ENCODE measurements around the gene MME. TPM values are rescaled to one million over a fixed set of nuclear protein-coding genes. Genes with fewer than 3 reads are reported as not detected.

Gene MME
- total and polyA plus RNA-seq, 2 donors from 2014 or later = 8.4 to 126 TPM

GRCh38 chr3:155153242-155154186, 73.4 kb downstream of the MME start:
- DNase-seq (no peak), FAIRE-seq (peak; percentile 27)
- Histone ChIP-seq H3K27ac (ENCODE audit: low read depth in 2 of 2, low read length in 2 of 2) (no peak overlapping the region), H3K9me3 (ENCODE audit: control insufficient read depth in 2 of 3, insufficient read depth in 1 of 3, low read length in 3 of 3) (no peaks in the 10 kb centered on the region), H3K27me3 (ENCODE audit: control insufficient read depth, insufficient read depth, low read length) (no peaks in the 10 kb centered on the region), H3K4me1 (ENCODE audit: control insufficient read depth in 2 of 3, insufficient read depth in 2 of 3, low read depth in 1 of 3, low read length in 3 of 3) (peaks cover 0 to 7% (median 0%) of the 10 kb centered on the region in 3 donors), H3K36me3 (ENCODE audit: control insufficient read depth in 2 of 3, insufficient read depth in 3 of 3, low read length in 3 of 3) (peaks cover 0 to 9% (median 0%) of the 10 kb centered on the region in 3 donors), H3K4me3 (ENCODE audit: low read length in 3 of 3) (no peak overlapping the region), H3K9ac (ENCODE audit: low read length in 3 of 3) (no peak overlapping the region)
- intact Hi-C loops (cut with DNase I) = no loop called here
- TF ChIP-seq, protein P1, sequence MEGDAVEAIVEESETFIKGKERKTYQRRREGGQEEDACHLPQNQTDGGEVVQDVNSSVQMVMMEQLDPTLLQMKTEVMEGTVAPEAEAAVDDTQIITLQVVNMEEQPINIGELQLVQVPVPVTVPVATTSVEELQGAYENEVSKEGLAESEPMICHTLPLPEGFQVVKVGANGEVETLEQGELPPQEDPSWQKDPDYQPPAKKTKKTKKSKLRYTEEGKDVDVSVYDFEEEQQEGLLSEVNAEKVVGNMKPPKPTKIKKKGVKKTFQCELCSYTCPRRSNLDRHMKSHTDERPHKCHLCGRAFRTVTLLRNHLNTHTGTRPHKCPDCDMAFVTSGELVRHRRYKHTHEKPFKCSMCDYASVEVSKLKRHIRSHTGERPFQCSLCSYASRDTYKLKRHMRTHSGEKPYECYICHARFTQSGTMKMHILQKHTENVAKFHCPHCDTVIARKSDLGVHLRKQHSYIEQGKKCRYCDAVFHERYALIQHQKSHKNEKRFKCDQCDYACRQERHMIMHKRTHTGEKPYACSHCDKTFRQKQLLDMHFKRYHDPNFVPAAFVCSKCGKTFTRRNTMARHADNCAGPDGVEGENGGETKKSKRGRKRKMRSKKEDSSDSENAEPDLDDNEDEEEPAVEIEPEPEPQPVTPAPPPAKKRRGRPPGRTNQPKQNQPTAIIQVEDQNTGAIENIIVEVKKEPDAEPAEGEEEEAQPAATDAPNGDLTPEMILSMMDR (IDR thresholded peaks at IDR 0.05; ENCODE audit: borderline replicate concordance, extremely low read depth, insufficient read depth) = no peak

- Histone ChIP-seq H3K9me3 (ENCODE audit: control insufficient read depth in 2 of 3, insufficient read depth in 1 of 3, low read length in 3 of 3) (no peaks in the 10 kb centered on the region), H3K27ac (ENCODE audit: low read depth in 2 of 2, low read length in 2 of 2) (peak overlapping the region in 1 of 2 donors; percentile 29), H3K27me3 (ENCODE audit: control insufficient read depth, insufficient read depth, low read length) (no peaks in the 10 kb centered on the region), H3K4me1 (ENCODE audit: control insufficient read depth in 2 of 3, insufficient read depth in 2 of 3, low read depth in 1 of 3, low read length in 3 of 3) (peaks cover 0 to 7% (median 0%) of the 10 kb centered on the region in 3 donors), H3K36me3 (ENCODE audit: control insufficient read depth in 2 of 3, insufficient read depth in 3 of 3, low read length in 3 of 3) (peaks cover 0 to 9% (median 0%) of the 10 kb centered on the region in 3 donors), H3K4me3 (ENCODE audit: low read length in 3 of 3) (no peak overlapping the region), H3K9ac (ENCODE audit: low read length in 3 of 3) (no peak overlapping the region)
- DNase-seq (no peak), FAIRE-seq (no peak)
- TF ChIP-seq, protein P1 (IDR thresholded peaks at IDR 0.05; ENCODE audit: borderline replicate concordance, extremely low read depth, insufficient read depth) = no peak
- intact Hi-C loops (cut with DNase I) = no loop called here
These were observed 74.1 kb downstream of the MME start for GRCh38 chr3:155154255-155154654.

DNA sequence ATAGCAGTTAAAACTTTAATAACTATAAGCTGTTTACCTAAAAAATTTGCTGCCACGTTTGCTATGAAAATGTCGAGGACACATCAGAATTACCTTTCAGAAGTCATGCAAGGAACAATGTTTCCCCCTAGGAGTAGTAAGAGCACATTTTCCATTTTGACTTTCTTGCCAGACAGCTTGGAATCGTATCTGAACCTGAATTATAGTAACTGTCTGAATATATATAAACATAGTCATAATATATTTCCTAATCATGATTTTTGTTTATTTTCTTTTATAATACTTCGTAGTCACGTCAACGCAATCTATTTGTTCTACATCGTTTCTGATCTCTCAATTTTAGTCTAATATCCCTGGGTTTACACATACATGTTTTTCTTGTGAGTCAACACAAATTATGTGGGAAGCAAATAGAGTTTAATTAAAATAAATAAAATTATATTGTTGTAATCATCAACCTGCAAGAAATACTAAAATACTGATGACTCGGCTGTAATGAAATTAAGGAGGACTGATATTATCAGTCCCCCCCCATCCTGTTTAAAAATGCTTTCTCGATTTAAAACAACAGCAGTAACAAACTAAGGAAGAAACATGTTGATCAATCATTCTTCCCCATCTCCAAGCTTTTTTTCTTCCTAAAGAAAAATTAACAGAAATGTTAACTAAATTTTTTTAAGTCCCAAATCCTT, 78.4 kb downstream of the MME start:
- Histone ChIP-seq H3K9me3 (ENCODE audit: control insufficient read depth in 2 of 3, insufficient read depth in 1 of 3, low read length in 3 of 3) (no peaks in the 10 kb centered on the region), H3K4me3 (ENCODE audit: low read length in 3 of 3) (no peak overlapping the region), H3K27ac (ENCODE audit: low read depth in 2 of 2, low read length in 2 of 2) (no peak overlapping the region), H3K4me1 (ENCODE audit: control insufficient read depth in 2 of 3, insufficient read depth in 2 of 3, low read depth in 1 of 3, low read length in 3 of 3) (peaks cover 0 to 25% (median 2%) of the 10 kb centered on the region in 3 donors), H3K27me3 (ENCODE audit: control insufficient read depth, insufficient read depth, low read length) (no peaks in the 10 kb centered on the region), H3K36me3 (ENCODE audit: control insufficient read depth in 2 of 3, insufficient read depth in 3 of 3, low read length in 3 of 3) (no peaks in the 10 kb centered on the region), H3K9ac (ENCODE audit: low read length in 3 of 3) (no peak overlapping the region)
- TF ChIP-seq, protein P1 (IDR thresholded peaks at IDR 0.05; ENCODE audit: borderline replicate concordance, extremely low read depth, insufficient read depth) = no peak
- DNase-seq (no peak), FAIRE-seq (peak; percentile 41)
- intact Hi-C loops (cut with DNase I) = no loop called here

Measured in kidney (tissue), 14 donors.